IMR-90 (cell line): ENCODE results near the gene JADE2.

Experiments
- CEBPB ChIP-seq: IDR thresholded peaks from 2 replicates; pipeline ENCODE4 v1.6.1; 2012; ENCODE audit warnings: low read depth, low read length, improper control_type of control experiment
- FOS ChIP-seq: fragments of 150-350 bp; IDR thresholded peaks from 2 replicates; pipeline ENCODE4 v1.6.1; 2016; ENCODE audit warnings: low read depth, low read length
- MAZ ChIP-seq: IDR thresholded peaks from 2 replicates; pipeline ENCODE4 v1.6.1; 2012; ENCODE audit warnings: low read depth, mild to moderate bottlenecking, low read length, improper control_type of control experiment, moderate library complexity, borderline replicate concordance
- MXI1 ChIP-seq: IDR thresholded peaks from 2 replicates; pipeline ENCODE4 v1.6.1; 2012; ENCODE audit warnings: low read depth, mild to moderate bottlenecking, low read length, moderate library complexity, borderline replicate concordance
- POLR2A ChIP-seq: IDR thresholded peaks from 2 replicates; pipeline ENCODE4 v1.6.1; 2012; ENCODE audit warnings: mild to moderate bottlenecking, low read depth, low read length
- RAD21 ChIP-seq: IDR thresholded peaks from 2 replicates; pipeline ENCODE4 v1.6.1; 2012; ENCODE audit warnings: low read length, improper control_type of control experiment
- RCOR1 ChIP-seq: IDR thresholded peaks from 2 replicates; pipeline ENCODE4 v1.6.1; 2012; ENCODE audit warnings: mild to moderate bottlenecking, low read length, improper control_type of control experiment; ENCODE audit not compliant: insufficient replicate concordance
- RFX5 ChIP-seq: IDR thresholded peaks from 2 replicates; pipeline ENCODE4 v1.8.0; 2012; ENCODE audit warnings: low read depth, mild to moderate bottlenecking, low read length, moderate library complexity
- SMC3 ChIP-seq: fragments of 150-350 bp; IDR thresholded peaks from 2 replicates; pipeline ENCODE4 v1.6.1; 2016; ENCODE audit warnings: low read depth, mild to moderate bottlenecking, antibody characterized with exemption, low read length, moderate library complexity
- TF ChIP-seq, protein P1 (sequence below): conservative IDR thresholded peaks from 2 replicates; pipeline ENCODE4 v1.5.1; 2012; ENCODE audit warnings: mild to moderate bottlenecking, low read depth, low read length, improper control_type of control experiment

DNA sequence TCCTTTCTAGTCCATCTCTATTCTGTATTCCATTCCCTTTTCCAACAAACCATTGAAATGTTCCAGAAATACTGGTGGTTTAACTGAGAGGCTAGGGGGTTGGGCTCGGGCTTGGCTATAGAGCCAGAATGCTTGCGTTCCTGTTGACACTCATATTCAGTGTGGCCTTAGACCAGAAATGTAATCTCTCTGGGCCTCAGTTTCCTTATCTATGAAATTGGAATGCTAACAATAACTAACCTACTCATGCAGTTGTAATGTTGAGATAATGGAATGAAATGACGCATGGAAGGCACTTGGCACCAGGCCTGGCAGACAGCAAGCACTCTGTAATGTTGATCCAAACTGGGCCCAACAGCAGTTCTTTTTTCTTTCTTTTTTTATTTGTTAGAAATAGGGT lies 26.8 kb downstream of the JADE2 start:
- TF ChIP-seq, protein P1, sequence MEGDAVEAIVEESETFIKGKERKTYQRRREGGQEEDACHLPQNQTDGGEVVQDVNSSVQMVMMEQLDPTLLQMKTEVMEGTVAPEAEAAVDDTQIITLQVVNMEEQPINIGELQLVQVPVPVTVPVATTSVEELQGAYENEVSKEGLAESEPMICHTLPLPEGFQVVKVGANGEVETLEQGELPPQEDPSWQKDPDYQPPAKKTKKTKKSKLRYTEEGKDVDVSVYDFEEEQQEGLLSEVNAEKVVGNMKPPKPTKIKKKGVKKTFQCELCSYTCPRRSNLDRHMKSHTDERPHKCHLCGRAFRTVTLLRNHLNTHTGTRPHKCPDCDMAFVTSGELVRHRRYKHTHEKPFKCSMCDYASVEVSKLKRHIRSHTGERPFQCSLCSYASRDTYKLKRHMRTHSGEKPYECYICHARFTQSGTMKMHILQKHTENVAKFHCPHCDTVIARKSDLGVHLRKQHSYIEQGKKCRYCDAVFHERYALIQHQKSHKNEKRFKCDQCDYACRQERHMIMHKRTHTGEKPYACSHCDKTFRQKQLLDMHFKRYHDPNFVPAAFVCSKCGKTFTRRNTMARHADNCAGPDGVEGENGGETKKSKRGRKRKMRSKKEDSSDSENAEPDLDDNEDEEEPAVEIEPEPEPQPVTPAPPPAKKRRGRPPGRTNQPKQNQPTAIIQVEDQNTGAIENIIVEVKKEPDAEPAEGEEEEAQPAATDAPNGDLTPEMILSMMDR = no peak
- no peak for TF ChIP-seq MAZ
- TF ChIP-seq RFX5 = no peak
- TF ChIP-seq CEBPB = 0 out of 2 replicates have a peak, but pooled peaks have one; percentile 38
- 0 out of 2 replicates have a peak, but pooled peaks have one; percentile 12 for TF ChIP-seq RAD21
- TF ChIP-seq POLR2A = no peak
- peak; percentile 9; the same call in 1 of the 2 replicates for TF ChIP-seq SMC3
- peak; percentile 92 for TF ChIP-seq RCOR1
- TF ChIP-seq FOS = peak; percentile 88
- TF ChIP-seq MXI1 = no peak
